H4 (cell line): ENCODE measurements around the gene FIGLA. TPM values are rescaled to one million over a fixed set of nuclear protein-coding genes. Genes with fewer than 3 reads are reported as not detected.
"Not testable (repeated sequence)": the region's sequence is repeated elsewhere in the genome, so short reads cannot be mapped to it uniquely, and the experiment has no call there.

Source experiments
- DNase-seq: peaks from one replicate; pipeline ENCODE4 v3.0.0-alpha.2; 2015; ENCODE audit warnings: low spot score
- total RNA-seq: library from RNA; depleted of rRNA; stranded (reverse); fragments of >200 nt; shearing (Covaris generic); gene quantifications from 2 replicates; pipeline ENCODE4 v1.2.3, GENCODE V29; 2014

FIGLA gene
- total RNA-seq, 1 experiment from 2014 or later: not detected

GRCh38 chr2:70808983-70809958 lies 18.8 kb upstream of the FIGLA start:
- DNase-seq: no peak

GRCh38 chr2:70807828-70808118 lies 17.3 kb upstream of the FIGLA start:
- no peak for DNase-seq

GRCh38 chr2:70807102-70807827 lies 16.8 kb upstream of the FIGLA start:
- DNase-seq: no peak

GRCh38 chr2:70806620-70807019 lies 16.2 kb upstream of the FIGLA start:
- DNase-seq: no peak

- DNase-seq: no peak
These were observed 15.6 kb upstream of the FIGLA start for GRCh38 chr2:70806013-70806412.

- no peak for DNase-seq
These were observed 11.3 kb upstream of the FIGLA start for GRCh38 chr2:70801607-70802263.

- no peak for DNase-seq
These were observed 9.3 kb upstream of the FIGLA start for GRCh38 chr2:70799706-70800105.

GRCh38 chr2:70797996-70798395 lies 7.6 kb upstream of the FIGLA start:
- DNase-seq: not testable (repeated sequence)

- DNase-seq: no peak
These were observed 7.1 kb upstream of the FIGLA start for GRCh38 chr2:70797506-70797905.

- DNase-seq: no peak
These were observed 5.8 kb upstream of the FIGLA start for GRCh38 chr2:70796262-70796661.

GRCh38 chr2:70795164-70795995 lies 4.9 kb upstream of the FIGLA start:
- no peak for DNase-seq

GRCh38 chr2:70793450-70793849 lies 3.0 kb upstream of the FIGLA start:
- no peak for DNase-seq

- peak; percentile 43 for DNase-seq
These were observed 923 bp downstream of the FIGLA start for GRCh38 chr2:70789304-70790135.

- peak; percentile 53 for DNase-seq
These were observed 5.1 kb downstream of the FIGLA start for GRCh38 chr2:70785137-70785911.

- no peak for DNase-seq
These were observed 6.1 kb downstream of the FIGLA start for GRCh38 chr2:70784320-70784719.

- no peak for DNase-seq
These were observed 10.4 kb downstream of the FIGLA start for GRCh38 chr2:70779911-70780545.

GRCh38 chr2:70779491-70779890 lies 11.0 kb downstream of the FIGLA start:
- no peak for DNase-seq

GRCh38 chr2:70778676-70779075 lies 11.8 kb downstream of the FIGLA start:
- DNase-seq: no peak

GRCh38 chr2:70777450-70777849 lies 13.0 kb downstream of the FIGLA start:
- peak; percentile 20 for DNase-seq
